ENCODE data around the gene DNAJC5G.

GRCh38 chr2:27296481-27296880 is 21.2 kb downstream of the DNAJC5G start:
- TF ChIP-seq EZH2phosphoT487 (IDR thresholded peaks at IDR 0.05; ENCODE audit: low read length) (no peak), EZH2 (optimal IDR thresholded peaks at IDR 0.05; ENCODE audit: low read depth, low read length) (no peak)
- TF ChIP-seq, protein P1, sequence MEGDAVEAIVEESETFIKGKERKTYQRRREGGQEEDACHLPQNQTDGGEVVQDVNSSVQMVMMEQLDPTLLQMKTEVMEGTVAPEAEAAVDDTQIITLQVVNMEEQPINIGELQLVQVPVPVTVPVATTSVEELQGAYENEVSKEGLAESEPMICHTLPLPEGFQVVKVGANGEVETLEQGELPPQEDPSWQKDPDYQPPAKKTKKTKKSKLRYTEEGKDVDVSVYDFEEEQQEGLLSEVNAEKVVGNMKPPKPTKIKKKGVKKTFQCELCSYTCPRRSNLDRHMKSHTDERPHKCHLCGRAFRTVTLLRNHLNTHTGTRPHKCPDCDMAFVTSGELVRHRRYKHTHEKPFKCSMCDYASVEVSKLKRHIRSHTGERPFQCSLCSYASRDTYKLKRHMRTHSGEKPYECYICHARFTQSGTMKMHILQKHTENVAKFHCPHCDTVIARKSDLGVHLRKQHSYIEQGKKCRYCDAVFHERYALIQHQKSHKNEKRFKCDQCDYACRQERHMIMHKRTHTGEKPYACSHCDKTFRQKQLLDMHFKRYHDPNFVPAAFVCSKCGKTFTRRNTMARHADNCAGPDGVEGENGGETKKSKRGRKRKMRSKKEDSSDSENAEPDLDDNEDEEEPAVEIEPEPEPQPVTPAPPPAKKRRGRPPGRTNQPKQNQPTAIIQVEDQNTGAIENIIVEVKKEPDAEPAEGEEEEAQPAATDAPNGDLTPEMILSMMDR (IDR thresholded peaks at IDR 0.05; ENCODE audit: low read length), result no peak
